SK-N-SH treated with all-trans-retinoic acid at 6 μM for 48 hours (cell line): Measurements from ENCODE around the gene PXT1.

Source experiments
- CREB5 ChIP-seq: fragments of 250-450 bp; sonication (Bioruptor Pico); IDR thresholded peaks from 2 replicates; pipeline ENCODE4 v1.5.1; 2020; ENCODE audit warnings: low read depth, mild to moderate bottlenecking, moderate library complexity
- ZNF70 ChIP-seq: fragments of 450-650 bp; formaldehyde crosslinking; IDR thresholded peaks from 2 replicates; pipeline ENCODE4 v1.5.0; 2020; ENCODE audit warnings: mild to moderate bottlenecking, moderate library complexity

GRCh38 chr6:36464233-36464632, 21.6 kb upstream of the PXT1 start:
- TF ChIP-seq CREB5 (no peak), ZNF70 (no peak)
